Stimulated activated naive CD4-positive, alpha-beta T cell (primary cell): ENCODE data around the gene TTC38.

Experiments
- DNase-seq, 6 experiments: peaks; one replicate each; lab custom pipeline; 2025; lab: John Stamatoyannopoulos, UW

TTC38 gene

DNA sequence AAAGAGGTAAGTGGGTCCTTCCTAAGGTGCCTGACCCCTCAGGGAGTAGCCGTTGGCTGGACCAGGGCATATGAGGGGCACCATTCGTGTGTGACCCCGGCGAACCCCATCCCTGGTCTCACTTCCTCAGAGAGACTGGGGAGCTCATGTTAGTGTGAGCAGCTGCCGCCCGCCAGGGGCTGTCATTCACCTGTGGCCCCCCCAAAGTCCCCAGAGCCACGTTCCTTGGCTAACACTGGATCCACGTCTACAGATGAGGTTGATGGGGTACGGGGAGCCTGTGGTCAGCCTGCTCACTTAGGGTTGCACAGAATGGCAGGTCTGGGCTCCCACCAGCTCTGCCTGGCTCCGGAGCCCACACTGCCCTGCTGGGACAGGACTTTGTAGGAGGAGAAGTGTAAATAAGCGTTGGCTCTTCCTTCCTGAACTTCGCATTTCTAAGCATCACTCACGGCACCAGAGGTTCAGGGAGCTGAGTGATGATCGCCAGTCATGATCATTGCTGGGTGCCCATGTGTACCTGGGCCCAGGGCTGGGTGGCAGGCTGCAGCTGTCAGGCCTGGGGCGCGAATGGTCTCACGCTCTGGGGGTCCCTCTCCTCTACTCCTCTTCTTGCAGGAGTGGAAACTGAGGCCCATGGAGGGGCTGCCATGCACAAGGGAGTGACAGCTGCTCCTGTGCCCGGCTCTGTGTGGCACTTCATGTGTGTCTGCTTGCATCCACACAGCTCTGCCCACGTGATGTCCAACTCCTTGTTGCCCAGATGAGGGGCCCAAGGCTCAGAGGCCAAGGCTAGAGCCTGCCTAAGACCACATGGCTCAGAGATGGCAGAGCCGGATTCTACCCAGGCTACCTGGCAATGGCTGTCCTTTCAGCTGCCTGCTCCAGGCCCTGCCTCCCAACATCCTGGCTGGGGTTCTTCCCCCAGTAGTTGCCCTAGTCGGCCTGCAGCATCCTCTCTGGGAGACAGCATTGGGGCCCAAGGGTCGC, 11.1 kb downstream of the TTC38 start:
- DNase-seq: no peak

DNA sequence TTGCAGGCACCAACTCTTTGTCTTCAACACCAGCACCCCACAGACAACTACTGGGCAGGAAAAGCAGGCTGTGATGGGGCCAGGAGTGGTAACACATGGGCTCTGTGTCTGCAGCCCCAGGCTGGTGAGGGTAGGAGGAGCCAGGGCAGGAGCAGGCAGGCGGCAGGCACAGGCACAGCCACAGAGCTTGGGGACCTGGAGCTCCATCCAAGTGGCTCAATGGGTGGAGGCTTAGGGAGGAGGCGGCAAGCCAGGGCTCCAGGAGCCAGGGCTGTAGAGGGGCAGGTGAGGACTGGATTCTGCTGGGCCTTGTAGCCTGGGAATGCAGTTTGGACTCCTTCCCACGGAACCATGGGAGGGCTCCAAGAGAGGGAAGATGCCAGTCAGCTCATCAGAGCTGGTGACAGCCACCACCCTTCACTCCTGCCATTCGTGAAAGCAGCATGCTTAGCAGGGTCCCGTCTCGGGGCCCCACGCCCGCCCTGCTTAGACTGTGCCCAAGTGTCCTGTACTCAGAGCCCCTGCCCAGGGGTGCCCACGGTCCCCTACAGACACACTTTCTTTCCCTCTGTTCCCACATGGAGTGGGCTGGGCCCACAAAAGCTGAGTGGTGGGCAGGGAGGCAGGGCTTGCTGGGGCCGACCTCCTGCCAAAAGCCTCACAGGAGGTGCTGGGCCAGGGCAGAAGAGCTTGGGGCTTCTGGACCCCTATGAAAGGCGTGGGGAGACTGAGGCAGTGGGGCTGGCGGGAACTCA, 12.4 kb downstream of the TTC38 start:
- DNase-seq: no peak

- DNase-seq: no peak
Observed at GRCh38 chr22:46280999-46281623, 13.3 kb downstream of the TTC38 start.

GRCh38 chr22:46281866-46282678, 14.3 kb downstream of the TTC38 start:
- no peak for DNase-seq

- DNase-seq: no peak
Observed at GRCh38 chr22:46286006-46286405, 18.2 kb downstream of the TTC38 start.

DNA sequence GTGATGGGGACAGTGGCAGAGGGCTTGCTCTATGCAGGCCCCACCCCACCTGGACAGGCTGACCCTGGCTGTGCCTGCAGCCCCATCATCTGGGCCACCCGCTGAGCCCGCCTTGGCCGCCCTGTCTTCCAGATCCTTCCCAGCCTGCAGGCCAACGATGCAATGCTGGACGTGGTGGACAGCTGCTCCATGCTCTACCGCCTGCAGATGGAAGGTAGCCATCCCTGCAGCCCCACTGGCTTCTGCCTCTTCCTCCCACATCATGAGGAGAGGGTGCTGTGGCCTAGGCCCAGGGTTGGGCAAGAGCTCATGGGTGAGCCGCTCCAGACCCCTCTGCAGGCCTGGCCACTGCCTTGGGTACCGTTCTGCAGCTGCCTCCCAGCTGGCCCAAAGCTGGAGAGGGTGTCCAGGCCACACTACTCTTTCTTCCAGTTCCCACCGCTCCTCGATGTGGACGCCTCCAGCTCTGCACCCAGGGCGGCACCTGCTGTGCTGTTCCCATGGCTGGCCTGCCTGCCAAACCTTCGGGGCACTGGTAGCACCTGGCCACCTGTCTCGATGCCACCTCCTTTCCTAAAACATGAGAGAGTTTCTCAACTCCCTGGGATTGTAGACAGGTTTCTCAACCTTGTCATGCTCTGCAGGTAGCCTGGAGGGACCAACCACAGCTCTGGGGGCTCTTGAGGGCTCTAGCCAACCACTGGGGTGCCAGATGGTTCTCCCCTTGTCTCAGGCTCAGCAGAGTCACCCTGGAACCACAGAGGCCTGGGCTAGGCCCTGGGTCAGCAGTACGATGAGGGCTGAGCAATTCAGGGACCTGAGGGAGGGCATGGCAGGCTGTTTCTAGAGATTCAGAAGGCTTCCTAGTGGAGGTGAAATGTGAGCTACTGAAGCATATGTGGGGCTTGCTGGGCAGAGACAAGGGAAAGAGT, 19.4 kb downstream of the TTC38 start:
- DNase-seq: no peak

DNA sequence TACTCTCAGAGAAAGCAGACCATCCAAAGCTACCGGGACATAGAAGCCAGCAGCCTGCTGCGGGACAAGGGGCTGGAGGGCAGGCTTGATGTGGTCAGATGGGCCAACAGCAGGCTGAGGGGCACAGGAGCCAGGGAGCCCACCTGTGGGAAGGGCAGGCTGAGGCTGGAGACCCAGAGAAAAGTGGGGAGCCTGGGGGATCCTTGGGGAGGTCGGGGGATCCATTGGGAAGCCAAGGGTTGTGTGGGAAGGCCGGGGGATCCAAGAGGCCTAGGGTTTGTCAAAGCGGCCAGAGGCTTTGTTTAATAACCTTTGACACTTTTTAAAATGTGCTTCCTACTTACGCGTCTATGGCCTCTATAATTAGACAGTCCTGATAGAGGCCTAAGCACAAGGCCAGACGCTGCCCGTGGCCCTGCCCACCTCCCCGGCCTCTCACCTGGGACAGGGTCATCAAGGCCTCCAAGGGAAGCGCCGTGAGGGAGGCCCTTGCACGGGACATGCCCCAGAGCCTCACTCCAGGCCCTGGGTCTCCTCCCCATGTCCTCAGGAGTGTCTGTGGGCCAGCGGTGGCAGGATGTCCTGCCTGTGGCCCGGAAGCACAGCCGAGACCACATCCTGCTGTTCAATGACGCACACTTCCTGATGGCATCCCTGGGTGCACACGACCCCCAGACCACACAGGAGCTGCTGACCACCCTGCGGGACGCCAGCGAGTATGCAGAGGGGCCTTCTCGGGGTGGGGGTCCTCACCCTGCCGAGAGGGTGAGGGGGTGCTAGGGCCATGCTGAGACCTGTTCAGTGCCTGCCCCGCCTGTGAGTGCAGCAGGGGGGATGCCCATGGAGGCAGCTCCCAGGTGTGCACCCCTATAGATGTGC, 20.3 kb downstream of the TTC38 start:
- DNase-seq: no peak

GRCh38 chr22:46288846-46289243, 21.0 kb downstream of the TTC38 start:
- no peak for DNase-seq

- DNase-seq: no peak
Observed at GRCh38 chr22:46289244-46289891, 21.6 kb downstream of the TTC38 start.

DNA sequence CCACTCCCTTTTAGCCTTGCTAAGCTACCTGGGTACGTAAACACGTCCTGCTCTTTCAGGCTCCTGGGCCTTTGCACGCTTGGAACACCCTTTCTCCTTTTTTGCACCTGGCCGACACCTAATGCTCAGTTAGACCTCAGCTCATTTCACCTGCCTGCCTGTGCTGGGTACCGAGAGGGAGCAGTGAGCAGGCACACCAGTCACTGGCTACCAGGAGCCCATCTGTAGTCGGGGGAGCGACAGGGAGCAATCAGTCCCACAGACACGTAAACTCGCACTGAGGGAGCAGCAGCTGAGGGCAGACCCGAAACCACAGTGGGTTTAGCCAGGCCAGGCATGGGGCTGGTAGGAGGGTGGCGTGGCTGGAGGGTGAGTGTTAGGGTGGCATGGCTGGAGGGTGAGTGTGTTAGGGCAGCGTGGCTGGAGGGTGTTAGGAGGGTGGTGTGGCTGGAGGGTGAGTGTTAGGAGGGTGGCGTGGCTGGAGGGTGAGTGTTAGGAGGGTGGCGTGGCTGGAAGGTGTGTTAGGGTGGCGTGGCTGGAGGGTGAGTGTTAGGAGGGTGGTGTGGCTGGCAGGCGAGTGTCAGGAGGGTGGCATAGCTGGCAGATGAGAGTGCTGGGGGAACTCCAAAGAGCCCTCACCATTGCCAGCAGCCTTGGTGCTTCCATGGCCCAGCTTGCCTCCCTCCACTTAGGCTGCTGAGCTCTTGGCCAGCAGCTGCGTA, 22.5 kb downstream of the TTC38 start:
- DNase-seq: no peak

DNA sequence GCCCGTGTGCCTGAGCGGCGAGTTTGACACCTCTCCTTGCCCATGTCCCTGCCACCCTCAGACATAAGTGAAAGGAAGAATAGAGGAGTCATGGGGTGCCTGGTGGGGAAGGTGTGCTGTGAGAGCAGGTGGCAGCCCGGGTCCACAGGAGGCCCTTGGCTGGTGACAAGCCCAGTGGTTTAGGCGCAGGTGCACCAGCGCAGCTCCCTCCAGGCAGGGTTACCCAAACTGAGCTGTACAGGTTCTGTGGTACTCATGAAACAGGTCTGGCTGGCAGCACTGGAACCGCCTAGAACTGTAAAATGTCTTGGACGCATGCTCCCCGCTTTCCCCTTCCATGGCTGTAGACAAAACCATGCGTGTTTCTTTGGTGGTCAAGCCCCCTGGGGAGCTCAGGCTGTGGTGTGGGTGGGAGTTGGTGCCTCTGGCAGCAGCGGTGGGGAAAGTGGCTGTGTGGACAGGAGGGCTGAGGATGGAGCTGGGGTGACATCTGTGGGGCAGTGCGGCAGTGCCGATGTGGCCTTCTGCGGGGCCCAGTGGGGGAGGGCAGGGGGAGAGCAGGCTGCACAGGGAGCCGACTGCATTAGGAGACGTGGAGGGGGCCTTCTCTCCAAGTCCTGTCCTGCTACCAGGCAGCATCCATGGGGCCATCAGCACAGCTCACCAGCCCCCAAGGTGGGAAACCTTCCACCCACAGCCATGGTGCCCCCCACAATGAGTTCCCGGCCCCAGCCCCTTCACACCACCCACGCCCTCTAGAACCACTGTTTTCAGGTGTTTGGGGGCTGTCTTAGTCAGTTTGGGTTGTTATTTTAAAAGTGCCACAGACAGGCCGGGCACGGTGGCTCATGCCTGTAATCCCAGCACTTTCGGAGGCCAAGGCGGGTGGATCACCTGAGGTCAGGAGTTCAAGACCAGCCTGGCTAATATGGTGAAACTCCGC, 23.3 kb downstream of the TTC38 start:
- no peak for DNase-seq

- no peak for DNase-seq
Observed at GRCh38 chr22:46292173-46292572, 24.4 kb downstream of the TTC38 start.

GRCh38 chr22:46292732-46293131, 24.9 kb downstream of the TTC38 start:
- no peak for DNase-seq

DNA sequence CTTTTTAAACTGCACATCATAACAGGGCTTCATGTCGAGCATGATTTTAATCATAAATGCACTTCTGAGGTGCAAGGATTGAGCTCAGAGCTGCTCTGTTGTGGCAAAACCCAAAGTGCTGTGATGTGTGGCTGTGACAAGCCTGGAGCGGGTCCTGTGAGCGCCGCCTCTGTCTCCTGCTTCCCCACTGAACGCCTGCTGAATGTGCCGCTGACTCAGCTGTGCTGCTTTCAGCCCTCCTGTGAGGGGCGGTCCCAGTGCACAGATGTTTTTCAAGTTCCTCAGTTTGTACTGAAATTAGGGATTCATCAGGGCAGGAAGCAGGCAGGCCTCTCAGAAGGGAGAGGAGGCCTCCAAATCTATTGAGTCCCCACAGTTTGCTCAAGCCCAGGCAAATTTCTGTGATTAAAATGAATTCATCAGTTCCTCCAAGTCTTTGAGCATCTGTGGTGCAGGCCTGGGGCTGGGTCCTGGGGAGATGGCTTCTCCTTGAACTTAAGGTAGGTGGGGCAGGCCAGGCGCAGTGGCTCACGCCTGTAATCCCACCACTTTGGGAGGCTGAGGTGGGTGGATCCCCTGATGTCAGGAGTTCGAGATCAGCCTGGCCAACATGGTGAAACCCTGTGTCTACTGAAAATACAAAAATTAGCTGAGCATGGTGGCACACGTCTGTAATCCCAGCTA, 25.9 kb downstream of the TTC38 start:
- DNase-seq: no peak

- DNase-seq: no peak
Observed at GRCh38 chr22:46294784-46295183, 27.0 kb downstream of the TTC38 start.

DNA sequence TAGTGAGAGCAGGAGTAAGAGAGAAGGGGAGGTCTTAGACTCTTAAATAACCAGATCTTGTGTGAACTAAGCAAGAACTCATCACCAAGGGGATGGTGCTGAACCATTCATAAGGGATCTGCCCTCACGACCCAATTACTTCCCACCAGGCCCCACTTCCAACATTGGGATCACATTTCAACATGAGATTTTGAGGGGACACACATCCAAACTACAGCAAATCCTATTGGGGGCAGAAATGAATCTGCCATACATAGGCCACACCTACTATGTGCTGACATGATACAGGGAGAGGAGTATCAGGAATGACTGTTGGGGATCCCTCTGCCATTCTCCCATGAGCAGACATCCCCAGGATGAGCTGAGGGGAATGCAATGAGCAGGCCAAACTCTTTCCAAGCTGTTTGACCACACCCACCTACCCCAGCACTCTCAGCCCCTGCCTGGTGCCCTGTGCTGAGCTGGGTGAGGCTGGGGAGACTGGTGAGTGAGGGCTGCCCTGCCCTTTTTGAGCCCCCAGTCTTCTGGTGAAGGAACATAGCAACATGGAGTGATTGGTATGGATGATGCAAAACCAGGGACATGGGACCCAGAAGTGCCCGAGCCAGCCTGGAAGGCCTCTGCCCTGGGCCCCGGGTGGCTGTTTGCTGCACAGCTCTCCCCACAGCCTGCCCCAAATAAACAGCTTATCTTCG, 27.6 kb downstream of the TTC38 start:
- no peak for DNase-seq
